ENCODE results near the gene FCRL4. TPM values are rescaled to one million over a fixed set of nuclear protein-coding genes. Genes with fewer than 3 reads are reported as not detected.

The FCRL4 gene
- total and polyA plus RNA-seq, 2 donors (not counting 3 experiments of a cell fraction or from before 2014, with no cell fraction given) = not detected

GRCh38 chr1:157646144-157646543 lies 48.3 kb upstream of the FCRL4 start:
- ChIA-PET POLR2A (no interaction called here), CTCF (interaction anchor here (1.0 kb wide), 1 partner anchor 66 kb away, joined by 3 read pairs; no protein-coding TSS in a partner anchor)
- H3K27me3 ChIP-seq (ENCODE audit: control insufficient read depth in 2 of 2, insufficient read depth in 2 of 2, low read length in 2 of 2) = no peaks in the 10 kb centered on the region
- H3K9me3 ChIP-seq (replicated peaks; ENCODE audit: control insufficient read depth, insufficient read depth, low read length) = no peaks in the 10 kb centered on the region
- H3K4me3 ChIP-seq (replicated peaks in 1 of 3; ENCODE audit: insufficient read depth in 1 of 3, low read depth in 1 of 3, low read length in 3 of 3) = no peak overlapping the region
- BruUV-seq (replicated peaks) = no TSS peak
- intact Hi-C loops (cut with micrococcal nuclease) (no loop called here), dilution Hi-C loops (cut with MboI; ENCODE audit: extremely low pct_ligation_motif_present, low sequenced_read_pairs) (no loop called here)
- H3K79me2 ChIP-seq (ENCODE audit: control insufficient read depth, insufficient read depth, low read length) = no peaks in the 10 kb centered on the region
- no peaks in the 10 kb centered on the region for H3K9me1 ChIP-seq (replicated peaks; ENCODE audit: control insufficient read depth, extremely low read depth, insufficient read depth, low read length)
- no peak overlapping the region for H3K4me2 ChIP-seq (ENCODE audit: insufficient read depth, low read length)
- no peaks in the 10 kb centered on the region for H3K4me1 ChIP-seq (ENCODE audit: control insufficient read depth, extremely low read depth, insufficient read depth, low read length)
- no peaks in the 10 kb centered on the region for H4K20me1 ChIP-seq (replicated peaks; ENCODE audit: control insufficient read depth, extremely low read depth, insufficient read depth, low read length)
- H3K9ac ChIP-seq (replicated peaks; ENCODE audit: extremely low read depth, insufficient read depth, low read length) = no peak overlapping the region
- no peak overlapping the region for H2AFZ ChIP-seq (ENCODE audit: low read depth, low read length)
- DNase-seq (ENCODE audit: low read depth, low spot score) (no peak), FAIRE-seq (no peak)
- no peak overlapping the region for H3K27ac ChIP-seq (ENCODE audit: insufficient read depth, low read depth, low read length)
- H3K36me3 ChIP-seq (ENCODE audit: control insufficient read depth in 2 of 2, extremely low read depth in 1 of 2, insufficient read depth in 2 of 2, low read length in 2 of 2) = no peaks in the 10 kb centered on the region
- no peak for TF ChIP-seq FOS (IDR thresholded peaks at IDR 0.05; ENCODE audit: borderline replicate concordance, insufficient read depth, low read length)
- TF ChIP-seq GATA2 (IDR thresholded peaks at IDR 0.05; ENCODE audit: insufficient read depth, insufficient read length, low read depth, low read length) = no peak
- TF ChIP-seq EZH2 (IDR thresholded peaks at IDR 0.05; ENCODE audit: borderline replicate concordance, low read depth, low read length, severe bottlenecking) = no peak
- no peak for TF ChIP-seq CTCF (IDR thresholded peaks at IDR 0.05; ENCODE audit: extremely low read depth in 1 of 2, insufficient read depth in 1 of 2, low read depth in 1 of 2, low read length in 2 of 2)
- TF ChIP-seq MAX (IDR thresholded peaks at IDR 0.05; ENCODE audit: insufficient read depth, insufficient read length) = no peak
- TF ChIP-seq POLR2AphosphoS5 (IDR thresholded peaks at IDR 0.05; ENCODE audit: insufficient read depth, low read depth, low read length) = no peak
- no peak for TF ChIP-seq POLR2A (IDR thresholded peaks at IDR 0.05; ENCODE audit: low read depth, low read length)
- no peak for TF ChIP-seq MYC (IDR thresholded peaks at IDR 0.05; ENCODE audit: low read depth, low read length)
- no peak for TF ChIP-seq JUN (IDR thresholded peaks at IDR 0.05; ENCODE audit: borderline replicate concordance, insufficient read depth, insufficient read length, low read depth)
